ENCODE results near the gene LINGO1.

Gene LINGO1

GRCh38 chr15:77675806-77676415 lies 43.2 kb upstream of the LINGO1 start:
- Histone ChIP-seq H3K36me3 (replicated peaks in 1 of 2; ENCODE audit: control insufficient read depth in 2 of 2, insufficient read depth in 2 of 2, low read length in 2 of 2) (no peaks in the 10 kb centered on the region), H3K9ac (ENCODE audit: low read depth, low read length, poor library complexity) (peak overlapping the region; percentile 27), H2BK5ac (ENCODE audit: low read length) (peak overlapping the region; percentile 2), H3K4me1 (ENCODE audit: control insufficient read depth in 2 of 2, insufficient read depth in 1 of 2, low read depth in 1 of 2, low read length in 2 of 2) (peaks cover 0 to 18% of the 10 kb centered on the region in 2 donors), H2AFZ (ENCODE audit: low read length) (no peak overlapping the region), H3K18ac (ENCODE audit: low read length) (peak overlapping the region; percentile 35), H2BK12ac (ENCODE audit: low read length) (no peak overlapping the region), H3K27me3 (ENCODE audit: control insufficient read depth in 3 of 3, insufficient read depth in 3 of 3, low read depth in 1 of 3, low read length in 3 of 3) (peaks cover 0 to 48% (median 0%) of the 10 kb centered on the region in 3 experiments), H3K79me1 (ENCODE audit: low read depth, low read length) (no peaks in the 10 kb centered on the region), H2BK15ac (ENCODE audit: low read length) (no peak overlapping the region), H3K4ac (ENCODE audit: low read length) (no peak overlapping the region), H3K23ac (ENCODE audit: low read depth, low read length, poor library complexity) (peak overlapping the region; percentile 87), H3K27ac (replicated peaks; ENCODE audit: low read length) (no peak overlapping the region), H3K14ac (ENCODE audit: low read length) (no peak overlapping the region), H4K8ac (ENCODE audit: low read depth, low read length) (no peak overlapping the region), H3K4me2 (ENCODE audit: insufficient read depth, low read length, poor library complexity, severe bottlenecking) (no peak overlapping the region), H2BK120ac (ENCODE audit: low read depth, low read length) (no peak overlapping the region), H3K9me3 (replicated peaks in 1 of 2; ENCODE audit: control insufficient read depth in 2 of 2, insufficient read depth in 1 of 2, low read depth in 1 of 2, low read length in 2 of 2) (peaks cover 0 to 3% of the 10 kb centered on the region in 2 donors), H3K4me3 (ENCODE audit: low read length in 2 of 2) (peak overlapping the region in 1 of 2 donors; percentile 24), H4K91ac (ENCODE audit: low read depth, low read length, poor library complexity) (no peak overlapping the region), H2AK5ac (ENCODE audit: low read depth, low read length) (peak overlapping the region; percentile 87)
- DNase-seq (ENCODE audit: low spot score): no peak
- no CpG with 5 or more reads among the region's 5 CpGs for WGBS, 2 donors (ENCODE audit: extremely low coverage in 2 of 2, insufficient read length in 2 of 2, insufficient replicate concordance in 1 of 2)

GRCh38 chr15:77674327-77674726 lies 41.6 kb upstream of the LINGO1 start:
- Histone ChIP-seq H2BK12ac (ENCODE audit: low read length) (no peak overlapping the region), H3K27ac (replicated peaks; ENCODE audit: low read length) (no peak overlapping the region), H3K18ac (ENCODE audit: low read length) (no peak overlapping the region), H2BK5ac (ENCODE audit: low read length) (no peak overlapping the region), H3K23ac (ENCODE audit: low read depth, low read length, poor library complexity) (peak overlapping the region; percentile 8), H3K4me1 (ENCODE audit: control insufficient read depth in 2 of 2, insufficient read depth in 1 of 2, low read depth in 1 of 2, low read length in 2 of 2) (peaks cover 0 to 17% of the 10 kb centered on the region in 2 donors), H2BK120ac (ENCODE audit: low read depth, low read length) (no peak overlapping the region), H2AK5ac (ENCODE audit: low read depth, low read length) (no peak overlapping the region), H2BK15ac (ENCODE audit: low read length) (no peak overlapping the region), H3K14ac (ENCODE audit: low read length) (no peak overlapping the region), H3K4me2 (ENCODE audit: insufficient read depth, low read length, poor library complexity, severe bottlenecking) (no peak overlapping the region), H3K4me3 (ENCODE audit: low read length in 2 of 2) (peak overlapping the region in 1 of 2 donors; percentile 2), H3K79me1 (ENCODE audit: low read depth, low read length) (no peaks in the 10 kb centered on the region), H2AFZ (ENCODE audit: low read length) (no peak overlapping the region), H3K36me3 (replicated peaks in 1 of 2; ENCODE audit: control insufficient read depth in 2 of 2, insufficient read depth in 2 of 2, low read length in 2 of 2) (no peaks in the 10 kb centered on the region), H3K4ac (ENCODE audit: low read length) (peak overlapping the region; percentile 40), H3K9me3 (replicated peaks in 1 of 2; ENCODE audit: control insufficient read depth in 2 of 2, insufficient read depth in 1 of 2, low read depth in 1 of 2, low read length in 2 of 2) (peaks cover 0 to 3% of the 10 kb centered on the region in 2 donors), H3K9ac (ENCODE audit: low read depth, low read length, poor library complexity) (no peak overlapping the region), H3K27me3 (ENCODE audit: control insufficient read depth in 3 of 3, insufficient read depth in 3 of 3, low read depth in 1 of 3, low read length in 3 of 3) (peaks cover 0 to 56% (median 0%) of the 10 kb centered on the region in 3 experiments), H4K91ac (ENCODE audit: low read depth, low read length, poor library complexity) (no peak overlapping the region), H4K8ac (ENCODE audit: low read depth, low read length) (no peak overlapping the region)
- no peak for DNase-seq (ENCODE audit: low spot score)
- no CpG with 5 or more reads among the region's 7 CpGs for WGBS, 2 donors (ENCODE audit: extremely low coverage in 2 of 2, insufficient read length in 2 of 2, insufficient replicate concordance in 1 of 2)

- no peak overlapping the region for H3K4me2 ChIP-seq (ENCODE audit: insufficient read depth, low read length, poor library complexity, severe bottlenecking)
- H2AK5ac ChIP-seq (ENCODE audit: low read depth, low read length): no peak overlapping the region
- H3K4me1 ChIP-seq (ENCODE audit: control insufficient read depth in 2 of 2, insufficient read depth in 1 of 2, low read depth in 1 of 2, low read length in 2 of 2): peaks cover 0 to 17% of the 10 kb centered on the region in 2 donors
- no peak overlapping the region for H2BK12ac ChIP-seq (ENCODE audit: low read length)
- H4K8ac ChIP-seq (ENCODE audit: low read depth, low read length): no peak overlapping the region
- H3K4ac ChIP-seq (ENCODE audit: low read length): no peak overlapping the region
- no peak overlapping the region for H2BK15ac ChIP-seq (ENCODE audit: low read length)
- no peak for DNase-seq (ENCODE audit: low spot score)
- H3K27me3 ChIP-seq (ENCODE audit: control insufficient read depth in 3 of 3, insufficient read depth in 3 of 3, low read depth in 1 of 3, low read length in 3 of 3): peaks cover 0 to 61% (median 0%) of the 10 kb centered on the region in 3 experiments
- H3K36me3 ChIP-seq (replicated peaks in 1 of 2; ENCODE audit: control insufficient read depth in 2 of 2, insufficient read depth in 2 of 2, low read length in 2 of 2): no peaks in the 10 kb centered on the region
- H3K9me3 ChIP-seq (replicated peaks in 1 of 2; ENCODE audit: control insufficient read depth in 2 of 2, insufficient read depth in 1 of 2, low read depth in 1 of 2, low read length in 2 of 2): peaks cover 0 to 3% of the 10 kb centered on the region in 2 donors
- H3K18ac ChIP-seq (ENCODE audit: low read length): no peak overlapping the region
- H4K91ac ChIP-seq (ENCODE audit: low read depth, low read length, poor library complexity): no peak overlapping the region
- H3K79me1 ChIP-seq (ENCODE audit: low read depth, low read length): no peaks in the 10 kb centered on the region
- H3K14ac ChIP-seq (ENCODE audit: low read length): no peak overlapping the region
- WGBS, 2 donors (ENCODE audit: extremely low coverage in 2 of 2, insufficient read length in 2 of 2, insufficient replicate concordance in 1 of 2): 100% methylated on average over 2 of the region's 5 CpGs; no CpG with 5 or more reads in 1 of the 2 donors
- H2BK5ac ChIP-seq (ENCODE audit: low read length): no peak overlapping the region
- peak overlapping the region in 1 of 2 donors; percentile 2 for H3K4me3 ChIP-seq (ENCODE audit: low read length in 2 of 2)
- no peak overlapping the region for H3K23ac ChIP-seq (ENCODE audit: low read depth, low read length, poor library complexity)
- H3K27ac ChIP-seq (replicated peaks; ENCODE audit: low read length): no peak overlapping the region
- H3K9ac ChIP-seq (ENCODE audit: low read depth, low read length, poor library complexity): no peak overlapping the region
- no peak overlapping the region for H2BK120ac ChIP-seq (ENCODE audit: low read depth, low read length)
- H2AFZ ChIP-seq (ENCODE audit: low read length): no peak overlapping the region
Measured at GRCh38 chr15:77673866-77674265, 41.2 kb upstream of the LINGO1 start.

- no peak overlapping the region for H3K4me2 ChIP-seq (ENCODE audit: insufficient read depth, low read length, poor library complexity, severe bottlenecking)
- H3K4me3 ChIP-seq (ENCODE audit: low read length in 2 of 2): no peak overlapping the region
- H4K8ac ChIP-seq (ENCODE audit: low read depth, low read length): no peak overlapping the region
- no peak for DNase-seq (ENCODE audit: low spot score)
- peaks cover 0 to 15% of the 10 kb centered on the region in 2 donors for H3K4me1 ChIP-seq (ENCODE audit: control insufficient read depth in 2 of 2, insufficient read depth in 1 of 2, low read depth in 1 of 2, low read length in 2 of 2)
- no peak overlapping the region for H3K27ac ChIP-seq (replicated peaks; ENCODE audit: low read length)
- no peak overlapping the region for H2BK15ac ChIP-seq (ENCODE audit: low read length)
- H2BK12ac ChIP-seq (ENCODE audit: low read length): no peak overlapping the region
- no peak overlapping the region for H2AK5ac ChIP-seq (ENCODE audit: low read depth, low read length)
- H3K14ac ChIP-seq (ENCODE audit: low read length): no peak overlapping the region
- no peak overlapping the region for H2AFZ ChIP-seq (ENCODE audit: low read length)
- no peak overlapping the region for H3K4ac ChIP-seq (ENCODE audit: low read length)
- no CpG with 5 or more reads among the region's 7 CpGs for WGBS, 2 donors (ENCODE audit: extremely low coverage in 2 of 2, insufficient read length in 2 of 2, insufficient replicate concordance in 1 of 2)
- peaks cover 0 to 3% of the 10 kb centered on the region in 2 donors for H3K9me3 ChIP-seq (replicated peaks in 1 of 2; ENCODE audit: control insufficient read depth in 2 of 2, insufficient read depth in 1 of 2, low read depth in 1 of 2, low read length in 2 of 2)
- no peak overlapping the region for H4K91ac ChIP-seq (ENCODE audit: low read depth, low read length, poor library complexity)
- H2BK5ac ChIP-seq (ENCODE audit: low read length): no peak overlapping the region
- no peak overlapping the region for H3K23ac ChIP-seq (ENCODE audit: low read depth, low read length, poor library complexity)
- H2BK120ac ChIP-seq (ENCODE audit: low read depth, low read length): no peak overlapping the region
- H3K9ac ChIP-seq (ENCODE audit: low read depth, low read length, poor library complexity): no peak overlapping the region
- H3K79me1 ChIP-seq (ENCODE audit: low read depth, low read length): no peaks in the 10 kb centered on the region
- H3K27me3 ChIP-seq (ENCODE audit: control insufficient read depth in 3 of 3, insufficient read depth in 3 of 3, low read depth in 1 of 3, low read length in 3 of 3): peaks cover 0 to 78% (median 0%) of the 10 kb centered on the region in 3 experiments
- H3K18ac ChIP-seq (ENCODE audit: low read length): no peak overlapping the region
- no peaks in the 10 kb centered on the region for H3K36me3 ChIP-seq (replicated peaks in 1 of 2; ENCODE audit: control insufficient read depth in 2 of 2, insufficient read depth in 2 of 2, low read length in 2 of 2)
Measured at GRCh38 chr15:77672135-77672534, 39.4 kb upstream of the LINGO1 start.

All from neuronal stem cell (in vitro differentiated cells).